ENCODE data around the gene AP2B1. TPM values are rescaled to one million over a fixed set of nuclear protein-coding genes. Genes with fewer than 3 reads are reported as not detected.
"Not testable (repeated sequence)": the region's sequence is repeated elsewhere in the genome, so short reads cannot be mapped to it uniquely, and the experiment has no call there.

Gene AP2B1
- polyA plus RNA-seq, 1 donor (not counting 4 experiments of a cell fraction or from before 2014, with no cell fraction given), result 189 TPM

DNA sequence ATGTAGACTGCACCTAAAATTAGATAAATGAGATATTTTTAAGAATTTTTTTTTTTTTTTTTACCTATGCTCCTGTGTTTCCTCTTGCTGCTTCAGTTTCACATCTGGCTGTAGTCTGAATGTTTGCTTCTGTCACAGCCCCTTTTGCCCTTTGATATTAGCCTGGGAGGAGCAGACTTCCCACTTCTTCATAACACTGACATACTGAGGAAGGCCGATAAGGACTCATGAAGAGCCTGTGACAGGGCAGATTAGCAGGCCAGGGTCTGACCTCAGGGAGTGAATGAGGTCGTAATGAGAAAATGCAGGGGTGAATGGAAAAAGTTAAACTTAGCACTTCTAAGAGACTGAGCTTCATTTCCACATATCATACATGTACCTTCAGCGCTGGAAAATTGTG lies 26.4 kb upstream of the AP2B1 start, which contains the start of gene SLFN14:
Gene SLFN14, minus strand, starts transcription at position 117 of the 400 bp plus-strand sequence. CDS start 2,757 bp downstream, outside the sequence.
- dilution Hi-C loops (cut with MboI; ENCODE audit: extremely low pct_ligation_motif_present, low sequenced_read_pairs), result no loop called here
- H3K27ac ChIP-seq (ENCODE audit: control insufficient read depth, insufficient read depth, low read length), result no peak within 1 kb of the TSS
- H4K20me1 ChIP-seq (ENCODE audit: control insufficient read depth, extremely low read depth, insufficient read depth, low read length), result no peaks in the 10 kb centered on the region
- H3K4me3 ChIP-seq (ENCODE audit: control insufficient read depth in 2 of 3, extremely low read depth in 1 of 3, insufficient read depth in 2 of 3, low read depth in 1 of 3, low read length in 3 of 3), result no peak within 1 kb of the TSS
- H3K9me1 ChIP-seq (ENCODE audit: control insufficient read depth, extremely low read depth, insufficient read depth, low read length), result no peaks in the 10 kb centered on the region
- no peaks in the 10 kb centered on the region for H3K4me1 ChIP-seq (ENCODE audit: control insufficient read depth, extremely low read depth, insufficient read depth, low read length)
- H3K27me3 ChIP-seq (ENCODE audit: control insufficient read depth, extremely low read depth, insufficient read depth, low read length), result no peaks in the 10 kb centered on the region
- no peaks in the 10 kb centered on the region for H3K36me3 ChIP-seq (ENCODE audit: control insufficient read depth in 2 of 2, extremely low read depth in 1 of 2, insufficient read depth in 2 of 2, low read length in 2 of 2)
- DNase-seq (ENCODE audit: low read depth, low spot score) (no peak), FAIRE-seq (no peak)
- TF ChIP-seq EZH2 (IDR thresholded peaks at IDR 0.05; ENCODE audit: low read length), result no peak
- TF ChIP-seq, protein P1, sequence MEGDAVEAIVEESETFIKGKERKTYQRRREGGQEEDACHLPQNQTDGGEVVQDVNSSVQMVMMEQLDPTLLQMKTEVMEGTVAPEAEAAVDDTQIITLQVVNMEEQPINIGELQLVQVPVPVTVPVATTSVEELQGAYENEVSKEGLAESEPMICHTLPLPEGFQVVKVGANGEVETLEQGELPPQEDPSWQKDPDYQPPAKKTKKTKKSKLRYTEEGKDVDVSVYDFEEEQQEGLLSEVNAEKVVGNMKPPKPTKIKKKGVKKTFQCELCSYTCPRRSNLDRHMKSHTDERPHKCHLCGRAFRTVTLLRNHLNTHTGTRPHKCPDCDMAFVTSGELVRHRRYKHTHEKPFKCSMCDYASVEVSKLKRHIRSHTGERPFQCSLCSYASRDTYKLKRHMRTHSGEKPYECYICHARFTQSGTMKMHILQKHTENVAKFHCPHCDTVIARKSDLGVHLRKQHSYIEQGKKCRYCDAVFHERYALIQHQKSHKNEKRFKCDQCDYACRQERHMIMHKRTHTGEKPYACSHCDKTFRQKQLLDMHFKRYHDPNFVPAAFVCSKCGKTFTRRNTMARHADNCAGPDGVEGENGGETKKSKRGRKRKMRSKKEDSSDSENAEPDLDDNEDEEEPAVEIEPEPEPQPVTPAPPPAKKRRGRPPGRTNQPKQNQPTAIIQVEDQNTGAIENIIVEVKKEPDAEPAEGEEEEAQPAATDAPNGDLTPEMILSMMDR (optimal IDR thresholded peaks at IDR 0.05 in 1 of 3, IDR thresholded peaks at IDR 0.05 in 1 of 3, conservative IDR thresholded peaks at IDR 0.05 in 1 of 3; ENCODE audit: extremely low read depth in 1 of 3, insufficient read depth in 2 of 3, low read length in 3 of 3), result no peak
- no peak within 1 kb of the TSS for H2AFZ ChIP-seq (ENCODE audit: control insufficient read depth, low read length)
- no peak within 1 kb of the TSS for H3K4me2 ChIP-seq (ENCODE audit: control insufficient read depth, extremely low read depth, insufficient read depth, low read depth, low read length)
- no peaks in the 10 kb centered on the region for H3K9me3 ChIP-seq (ENCODE audit: control insufficient read depth, low read depth, low read length)
- no peak within 1 kb of the TSS for H3K9ac ChIP-seq (ENCODE audit: control insufficient read depth, extremely low read depth, insufficient read depth, low read length)
- no peaks in the 10 kb centered on the region for H3K79me2 ChIP-seq (ENCODE audit: control insufficient read depth, insufficient read depth, low read length)

DNA sequence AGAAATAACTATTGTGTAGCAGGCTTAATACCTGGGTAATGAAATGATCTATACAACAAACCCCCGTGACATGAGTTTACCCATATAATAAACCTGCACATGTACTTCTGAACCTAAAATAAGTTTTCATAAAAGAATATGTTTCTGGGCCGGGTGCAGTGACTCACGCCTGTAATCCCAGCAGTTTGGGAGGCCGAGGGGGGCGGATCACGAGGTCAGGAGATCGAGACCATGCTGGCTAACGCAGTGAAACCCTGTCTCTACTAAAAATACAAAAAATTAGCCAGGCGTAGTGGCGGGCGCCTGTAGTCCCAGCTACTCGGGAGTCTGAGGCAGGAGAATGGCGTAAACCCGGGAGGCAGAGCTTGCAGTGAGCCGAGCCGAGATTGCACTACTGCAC lies 23.9 kb upstream of the AP2B1 start:
- H3K4me3 ChIP-seq (ENCODE audit: control insufficient read depth in 2 of 3, extremely low read depth in 1 of 3, insufficient read depth in 2 of 3, low read depth in 1 of 3, low read length in 3 of 3); H2AFZ ChIP-seq (ENCODE audit: control insufficient read depth, low read length); DNase-seq (ENCODE audit: low read depth, low spot score); H3K79me2 ChIP-seq (ENCODE audit: control insufficient read depth, insufficient read depth, low read length); dilution Hi-C loops (cut with MboI; ENCODE audit: extremely low pct_ligation_motif_present, low sequenced_read_pairs); H3K9me3 ChIP-seq (ENCODE audit: control insufficient read depth, low read depth, low read length); H3K27me3 ChIP-seq (ENCODE audit: control insufficient read depth, extremely low read depth, insufficient read depth, low read length); H3K4me1 ChIP-seq (ENCODE audit: control insufficient read depth, extremely low read depth, insufficient read depth, low read length); H3K4me2 ChIP-seq (ENCODE audit: control insufficient read depth, extremely low read depth, insufficient read depth, low read depth, low read length); H3K27ac ChIP-seq (ENCODE audit: control insufficient read depth, insufficient read depth, low read length); H4K20me1 ChIP-seq (ENCODE audit: control insufficient read depth, extremely low read depth, insufficient read depth, low read length); H3K36me3 ChIP-seq (ENCODE audit: control insufficient read depth in 2 of 2, extremely low read depth in 1 of 2, insufficient read depth in 2 of 2, low read length in 2 of 2); H3K9me1 ChIP-seq (ENCODE audit: control insufficient read depth, extremely low read depth, insufficient read depth, low read length); FAIRE-seq; H3K9ac ChIP-seq (ENCODE audit: control insufficient read depth, extremely low read depth, insufficient read depth, low read length): not testable (repeated sequence)

DNA sequence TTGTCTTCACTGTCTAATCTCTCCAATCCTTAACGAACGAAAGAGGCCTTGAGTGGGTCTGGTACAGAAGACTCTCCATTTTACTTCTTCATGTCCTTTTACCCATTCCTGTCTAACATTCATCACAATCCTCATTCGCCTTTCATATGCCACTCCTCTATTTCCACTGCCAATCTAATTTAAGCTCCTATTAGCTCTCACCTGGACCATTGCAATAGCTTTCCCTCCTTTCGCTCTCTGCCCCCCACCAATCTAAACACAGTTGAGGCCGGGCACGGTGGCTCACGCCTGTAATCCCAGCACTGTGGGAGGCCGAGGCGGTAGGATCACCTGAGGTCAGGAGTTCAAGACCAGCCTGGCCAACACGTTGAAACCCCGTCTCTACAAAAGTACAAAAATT lies 20.2 kb upstream of the AP2B1 start:
- FAIRE-seq (no peak), DNase-seq (ENCODE audit: low read depth, low spot score) (no peak)
- no peaks in the 10 kb centered on the region for H3K27me3 ChIP-seq (ENCODE audit: control insufficient read depth, extremely low read depth, insufficient read depth, low read length)
- TF ChIP-seq, protein P1 (optimal IDR thresholded peaks at IDR 0.05 in 1 of 3, IDR thresholded peaks at IDR 0.05 in 1 of 3, conservative IDR thresholded peaks at IDR 0.05 in 1 of 3; ENCODE audit: extremely low read depth in 1 of 3, insufficient read depth in 2 of 3, low read length in 3 of 3), result no peak
- TF ChIP-seq EZH2 (IDR thresholded peaks at IDR 0.05; ENCODE audit: low read length), result no peak
- H3K4me2 ChIP-seq (ENCODE audit: control insufficient read depth, extremely low read depth, insufficient read depth, low read depth, low read length), result peak overlapping the region; percentile 70
- H3K4me3 ChIP-seq (ENCODE audit: control insufficient read depth in 2 of 3, extremely low read depth in 1 of 3, insufficient read depth in 2 of 3, low read depth in 1 of 3, low read length in 3 of 3), result no peak overlapping the region
- H3K79me2 ChIP-seq (ENCODE audit: control insufficient read depth, insufficient read depth, low read length), result peaks cover 38% of the 10 kb centered on the region
- H2AFZ ChIP-seq (ENCODE audit: control insufficient read depth, low read length), result peak overlapping the region; percentile 37
- H3K9me1 ChIP-seq (ENCODE audit: control insufficient read depth, extremely low read depth, insufficient read depth, low read length), result no peaks in the 10 kb centered on the region
- H4K20me1 ChIP-seq (ENCODE audit: control insufficient read depth, extremely low read depth, insufficient read depth, low read length), result no peaks in the 10 kb centered on the region
- H3K9ac ChIP-seq (ENCODE audit: control insufficient read depth, extremely low read depth, insufficient read depth, low read length), result no peak overlapping the region
- no peaks in the 10 kb centered on the region for H3K36me3 ChIP-seq (ENCODE audit: control insufficient read depth in 2 of 2, extremely low read depth in 1 of 2, insufficient read depth in 2 of 2, low read length in 2 of 2)
- H3K4me1 ChIP-seq (ENCODE audit: control insufficient read depth, extremely low read depth, insufficient read depth, low read length), result peaks cover 15% of the 10 kb centered on the region
- H3K9me3 ChIP-seq (ENCODE audit: control insufficient read depth, low read depth, low read length), result no peaks in the 10 kb centered on the region
- H3K27ac ChIP-seq (ENCODE audit: control insufficient read depth, insufficient read depth, low read length), result no peak overlapping the region
- dilution Hi-C loops (cut with MboI; ENCODE audit: extremely low pct_ligation_motif_present, low sequenced_read_pairs), result no loop called here
